Keratinocyte (primary cell): Measurements from ENCODE around the gene RGS1. TPM values are rescaled to one million over a fixed set of nuclear protein-coding genes. Genes with fewer than 3 reads are reported as not detected.

Experiments used
- DNase-seq: peaks from one replicate; pipeline ENCODE4 v3.0.0-alpha.2; 2011; ENCODE audit warnings: low read depth, missing footprints, low spot score
- FAIRE-seq: peaks from 2 replicates; lab custom pipeline; 2011; peaks lifted over from hg19 to GRCh38; lab: Jason Lieb, UNC
- H2AFZ ChIP-seq: 2 replicates; pipeline ENCODE4 v1.6.0; 2012; ENCODE audit warnings: low read length, control low read depth, inconsistent platforms; ENCODE audit not compliant: control insufficient read depth
- H3K27ac ChIP-seq: 2 replicates; pipeline ENCODE4 v1.5.1; 2011; ENCODE audit warnings: low read length; ENCODE audit not compliant: control insufficient read depth, insufficient read depth
- H3K27me3 ChIP-seq: 3 replicates; pipeline ENCODE4 v1.6.0; 2011; ENCODE audit warnings: low read length; ENCODE audit not compliant: control insufficient read depth, insufficient read depth; ENCODE audit errors: extremely low read depth
- H3K36me3 ChIP-seq, 2 experiments: 2 replicates in 1 of 2; 3 replicates in 1 of 2; pipeline ENCODE4 v1.5.1; 2011; ENCODE audit warnings: low read length in 2 of 2, mild to moderate bottlenecking in 1 of 2; ENCODE audit not compliant: control insufficient read depth in 2 of 2, insufficient read depth in 2 of 2; ENCODE audit errors: extremely low read depth in 1 of 2
- H3K4me1 ChIP-seq: 3 replicates; pipeline ENCODE4 v1.5.1; 2011; ENCODE audit warnings: low read length; ENCODE audit not compliant: control insufficient read depth, insufficient read depth; ENCODE audit errors: extremely low read depth
- H3K4me2 ChIP-seq: 3 replicates; pipeline ENCODE4 v1.6.0; 2011; ENCODE audit warnings: low read depth, low read length; ENCODE audit not compliant: control insufficient read depth, insufficient read depth; ENCODE audit errors: extremely low read depth
- H3K4me3 ChIP-seq, 3 experiments: fragments of 200-600 bp in 1 of 3; sonication (generic) in 1 of 3; 2 replicates in 2 of 3; 3 replicates in 1 of 3; pipeline ENCODE4 v1.5.1; 2011 to 2016; ENCODE audit warnings: low read length in 3 of 3, mild to moderate bottlenecking in 3 of 3, control low read depth in 2 of 3, inconsistent platforms in 1 of 3, low read depth in 1 of 3, mixed read lengths in 1 of 3, mixed run types in 1 of 3, moderate library complexity in 1 of 3; ENCODE audit not compliant: control insufficient read depth in 2 of 3, insufficient read depth in 2 of 3; ENCODE audit errors: extremely low read depth in 1 of 3
- H3K79me2 ChIP-seq: 2 replicates; pipeline ENCODE4 v1.6.0; 2012; ENCODE audit warnings: low read length; ENCODE audit not compliant: control insufficient read depth, insufficient read depth
- H3K9ac ChIP-seq: 3 replicates; pipeline ENCODE4 v1.6.0; 2011; ENCODE audit warnings: low read length; ENCODE audit not compliant: control insufficient read depth, insufficient read depth; ENCODE audit errors: extremely low read depth
- H3K9me1 ChIP-seq: 3 replicates; pipeline ENCODE4 v1.6.0; 2011; ENCODE audit warnings: low read length; ENCODE audit not compliant: control insufficient read depth, insufficient read depth; ENCODE audit errors: extremely low read depth
- H3K9me3 ChIP-seq: 2 replicates; pipeline ENCODE4 v1.5.1; 2012; ENCODE audit warnings: low read depth, low read length; ENCODE audit not compliant: control insufficient read depth
- H4K20me1 ChIP-seq: 3 replicates; pipeline ENCODE4 v1.6.0; 2011; ENCODE audit warnings: low read length; ENCODE audit not compliant: control insufficient read depth, insufficient read depth; ENCODE audit errors: extremely low read depth
- EZH2 ChIP-seq: IDR thresholded peaks from one replicate; pipeline ENCODE4 v1.6.1; 2012; ENCODE audit warnings: inconsistent platforms, mild to moderate bottlenecking, low read length, moderate library complexity
- dilution Hi-C: fragments of 300-500 bp; cut with MboI; formaldehyde crosslinking; loops from one replicate; pipeline ENCODE4 v1.7.0; 2020; ENCODE audit warnings: low sequenced_read_pairs; ENCODE audit not compliant: extremely low pct_ligation_motif_present
- polyA plus RNA-seq, 5 experiments: library from polyadenylated mRNA; depleted of rRNA in 3 of 5; stranded (reverse) in 3 of 5; stranded (forward) in 1 of 5; unstranded in 1 of 5; fragments of >200 nt; gene quantifications; 1 replicate in 1 of 5; 2 replicates in 3 of 5; 3 replicates in 1 of 5; pipeline versions ENCODE4 v1.2.1 to v1.2.3, GENCODE V29; 2011 to 2012; ENCODE audit warnings: missing spikeins in 2 of 5, low read depth in 1 of 5, low replicate concordance in 1 of 5
- TF ChIP-seq, protein P1 (sequence below), 3 experiments: IDR thresholded peaks in 1 of 3; conservative IDR thresholded peaks in 1 of 3; optimal IDR thresholded peaks in 1 of 3; 2 replicates in 2 of 3; 3 replicates in 1 of 3; pipeline versions ENCODE3 to v1.5.1; 2011; ENCODE audit warnings: low read length in 3 of 3, mild to moderate bottlenecking in 3 of 3, moderate library complexity in 2 of 3, control low read depth in 1 of 3, inconsistent platforms in 1 of 3; ENCODE audit not compliant: insufficient read depth in 2 of 3; ENCODE audit errors: extremely low read depth in 1 of 3

Gene RGS1
- polyA plus RNA-seq, 1 donor (not counting 4 experiments of a cell fraction or from before 2014, with no cell fraction given) = 0.05 TPM

DNA sequence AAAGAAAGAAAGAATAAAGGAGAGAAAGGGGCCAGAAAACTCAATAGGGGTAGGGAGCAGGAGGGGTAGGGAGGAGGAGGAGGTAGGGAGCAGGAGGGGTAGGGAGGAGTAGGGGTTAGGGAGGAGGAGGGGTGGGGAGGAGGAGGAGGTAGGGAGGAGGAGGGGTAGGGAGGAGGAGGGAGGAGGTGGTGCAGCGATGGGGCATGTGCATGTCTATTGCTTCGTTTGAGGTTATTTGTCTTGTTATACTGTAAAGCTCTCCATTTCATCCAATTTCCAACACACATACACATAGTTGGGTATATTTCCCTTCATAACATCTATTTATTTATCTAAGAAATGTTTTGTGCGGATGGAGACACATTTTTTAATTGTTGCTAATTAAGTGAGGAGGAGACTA is 19.7 kb downstream of the RGS1 start:
- dilution Hi-C loops = no loop called here
- Histone ChIP-seq H3K27me3 (no peaks in the 10 kb centered on the region), H3K4me2 (no peak overlapping the region), H3K4me1 (no peaks in the 10 kb centered on the region), H3K9ac (no peak overlapping the region), H4K20me1 (no peaks in the 10 kb centered on the region), H2AFZ (no peak overlapping the region), H3K9me3 (no peaks in the 10 kb centered on the region), H3K9me1 (no peaks in the 10 kb centered on the region), H3K4me3 (no peak overlapping the region), H3K79me2 (no peaks in the 10 kb centered on the region), H3K36me3 (no peaks in the 10 kb centered on the region), H3K27ac (no peak overlapping the region)
- TF ChIP-seq, protein P1, sequence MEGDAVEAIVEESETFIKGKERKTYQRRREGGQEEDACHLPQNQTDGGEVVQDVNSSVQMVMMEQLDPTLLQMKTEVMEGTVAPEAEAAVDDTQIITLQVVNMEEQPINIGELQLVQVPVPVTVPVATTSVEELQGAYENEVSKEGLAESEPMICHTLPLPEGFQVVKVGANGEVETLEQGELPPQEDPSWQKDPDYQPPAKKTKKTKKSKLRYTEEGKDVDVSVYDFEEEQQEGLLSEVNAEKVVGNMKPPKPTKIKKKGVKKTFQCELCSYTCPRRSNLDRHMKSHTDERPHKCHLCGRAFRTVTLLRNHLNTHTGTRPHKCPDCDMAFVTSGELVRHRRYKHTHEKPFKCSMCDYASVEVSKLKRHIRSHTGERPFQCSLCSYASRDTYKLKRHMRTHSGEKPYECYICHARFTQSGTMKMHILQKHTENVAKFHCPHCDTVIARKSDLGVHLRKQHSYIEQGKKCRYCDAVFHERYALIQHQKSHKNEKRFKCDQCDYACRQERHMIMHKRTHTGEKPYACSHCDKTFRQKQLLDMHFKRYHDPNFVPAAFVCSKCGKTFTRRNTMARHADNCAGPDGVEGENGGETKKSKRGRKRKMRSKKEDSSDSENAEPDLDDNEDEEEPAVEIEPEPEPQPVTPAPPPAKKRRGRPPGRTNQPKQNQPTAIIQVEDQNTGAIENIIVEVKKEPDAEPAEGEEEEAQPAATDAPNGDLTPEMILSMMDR (optimal IDR thresholded peaks at IDR 0.05 in 1 of 3, IDR thresholded peaks at IDR 0.05 in 1 of 3, conservative IDR thresholded peaks at IDR 0.05 in 1 of 3; ENCODE audit: extremely low read depth in 1 of 3, insufficient read depth in 2 of 3, low read length in 3 of 3) = no peak
- no peak for TF ChIP-seq EZH2
- FAIRE-seq (no peak), DNase-seq (no peak)

DNA sequence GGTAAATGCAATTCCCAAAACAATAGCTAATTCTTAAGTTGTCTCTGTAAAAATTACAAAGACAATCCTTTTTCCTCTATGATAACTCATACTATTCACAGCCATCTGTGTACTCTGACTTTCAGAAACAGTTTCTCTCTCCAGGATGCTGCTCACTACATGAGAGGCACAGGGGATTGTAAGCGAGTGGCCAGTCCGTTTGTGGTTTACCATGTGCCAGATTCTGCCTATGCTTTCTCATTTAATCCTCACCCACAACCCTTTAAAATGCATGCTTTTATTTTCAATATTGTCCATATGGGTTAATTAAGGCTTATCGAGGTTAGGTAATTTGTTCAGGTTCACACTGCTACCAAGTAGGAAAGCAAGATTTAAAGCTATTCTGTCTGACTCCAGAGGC is 23.0 kb downstream of the RGS1 start:
- Histone ChIP-seq H3K9ac (no peak overlapping the region), H3K4me3 (no peak overlapping the region), H3K27me3 (no peaks in the 10 kb centered on the region), H4K20me1 (no peaks in the 10 kb centered on the region), H3K4me1 (peaks cover 3% of the 10 kb centered on the region), H3K4me2 (no peak overlapping the region), H3K36me3 (no peaks in the 10 kb centered on the region), H3K9me1 (no peaks in the 10 kb centered on the region), H2AFZ (no peak overlapping the region), H3K9me3 (no peaks in the 10 kb centered on the region), H3K27ac (no peak overlapping the region), H3K79me2 (no peaks in the 10 kb centered on the region)
- FAIRE-seq (no peak), DNase-seq (no peak)
- TF ChIP-seq EZH2 = no peak
- TF ChIP-seq, protein P1 (optimal IDR thresholded peaks at IDR 0.05 in 1 of 3, IDR thresholded peaks at IDR 0.05 in 1 of 3, conservative IDR thresholded peaks at IDR 0.05 in 1 of 3; ENCODE audit: extremely low read depth in 1 of 3, insufficient read depth in 2 of 3, low read length in 3 of 3) = no peak
- dilution Hi-C loops = no loop called here
